ENCODE results near the gene MTCH2.

GRCh38 chr11:47641600-47642098, 710 bp downstream of the MTCH2 start:
- no peak for TF ChIP-seq EZH2 (IDR thresholded peaks at IDR 0.05)
- TF ChIP-seq POLR2A (IDR thresholded peaks at IDR 0.05; ENCODE audit: borderline replicate concordance, extremely low read depth, insufficient read depth, insufficient read length), result no peak
- TF ChIP-seq, protein P1, sequence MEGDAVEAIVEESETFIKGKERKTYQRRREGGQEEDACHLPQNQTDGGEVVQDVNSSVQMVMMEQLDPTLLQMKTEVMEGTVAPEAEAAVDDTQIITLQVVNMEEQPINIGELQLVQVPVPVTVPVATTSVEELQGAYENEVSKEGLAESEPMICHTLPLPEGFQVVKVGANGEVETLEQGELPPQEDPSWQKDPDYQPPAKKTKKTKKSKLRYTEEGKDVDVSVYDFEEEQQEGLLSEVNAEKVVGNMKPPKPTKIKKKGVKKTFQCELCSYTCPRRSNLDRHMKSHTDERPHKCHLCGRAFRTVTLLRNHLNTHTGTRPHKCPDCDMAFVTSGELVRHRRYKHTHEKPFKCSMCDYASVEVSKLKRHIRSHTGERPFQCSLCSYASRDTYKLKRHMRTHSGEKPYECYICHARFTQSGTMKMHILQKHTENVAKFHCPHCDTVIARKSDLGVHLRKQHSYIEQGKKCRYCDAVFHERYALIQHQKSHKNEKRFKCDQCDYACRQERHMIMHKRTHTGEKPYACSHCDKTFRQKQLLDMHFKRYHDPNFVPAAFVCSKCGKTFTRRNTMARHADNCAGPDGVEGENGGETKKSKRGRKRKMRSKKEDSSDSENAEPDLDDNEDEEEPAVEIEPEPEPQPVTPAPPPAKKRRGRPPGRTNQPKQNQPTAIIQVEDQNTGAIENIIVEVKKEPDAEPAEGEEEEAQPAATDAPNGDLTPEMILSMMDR (IDR thresholded peaks at IDR 0.05 in 2 of 3, conservative IDR thresholded peaks at IDR 0.05 in 1 of 3; ENCODE audit: borderline replicate concordance in 1 of 3, insufficient read depth in 1 of 3, low read depth in 2 of 3, low read length in 2 of 3), result no peak
- TF ChIP-seq POLR2AphosphoS5 (IDR thresholded peaks at IDR 0.05; ENCODE audit: low read depth, low read length), result no peak

All from HCT116 (cell line).